ENCODE data around the gene SV2B.
"Not testable (repeated sequence)": the region's sequence is repeated elsewhere in the genome, so short reads cannot be mapped to it uniquely, and the experiment has no call there.

Gene SV2B

DNA sequence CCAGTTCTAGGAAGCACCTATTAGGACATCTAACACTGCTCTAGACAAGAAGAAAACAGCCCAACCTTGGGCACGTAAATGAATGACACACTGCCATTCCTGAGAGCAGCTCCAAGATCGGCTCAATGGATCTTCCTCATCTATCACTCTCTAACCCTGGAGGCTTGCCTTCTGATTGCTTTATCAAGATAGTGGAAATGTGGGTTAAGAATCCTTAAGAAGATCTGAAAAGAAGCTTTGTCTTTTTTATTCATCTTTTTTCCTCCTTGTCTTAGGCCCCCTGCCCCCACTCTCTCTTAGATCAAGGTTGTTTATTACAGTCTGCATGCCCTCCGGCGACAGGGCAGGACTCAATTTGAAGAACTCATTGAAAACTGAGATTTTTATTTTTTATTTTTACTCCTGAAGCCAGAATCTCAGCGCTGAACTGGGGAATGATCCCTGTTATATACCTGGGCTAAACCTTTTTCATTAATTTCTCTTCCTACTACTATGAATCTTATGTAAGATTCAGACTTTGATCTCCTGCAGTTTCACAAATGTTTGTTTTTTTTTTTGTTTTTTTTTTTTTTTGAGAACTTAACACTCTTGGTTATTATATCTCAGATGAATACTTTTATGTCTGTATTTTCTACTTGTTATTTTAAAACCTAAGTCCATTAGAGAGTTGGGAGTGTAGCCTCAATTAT, 219.5 kb downstream of the SV2B start:
- no peak for DNase-seq

- no peak for DNase-seq
These were observed 220.0 kb downstream of the SV2B start for GRCh38 chr15:91320101-91320500.

DNA sequence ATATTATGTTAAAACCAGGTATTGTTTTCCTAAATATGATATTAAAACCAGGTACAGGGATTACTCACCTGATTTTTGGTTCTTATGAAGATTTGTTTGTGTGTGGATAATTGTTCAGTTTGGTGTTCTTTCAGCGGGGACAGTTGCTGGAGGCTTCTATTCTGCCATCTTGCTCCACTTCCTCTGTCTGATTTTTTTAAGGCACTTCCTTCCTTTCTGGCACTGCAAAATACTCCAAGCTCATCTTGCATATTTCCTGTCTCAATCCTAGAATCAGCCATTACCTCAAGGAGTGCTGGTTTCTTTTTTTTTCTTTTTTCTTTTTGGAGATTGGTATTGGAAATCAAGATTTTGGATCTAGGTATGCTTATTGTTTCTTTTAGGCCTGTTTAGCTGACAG, 229.9 kb downstream of the SV2B start:
- no peak for DNase-seq

DNA sequence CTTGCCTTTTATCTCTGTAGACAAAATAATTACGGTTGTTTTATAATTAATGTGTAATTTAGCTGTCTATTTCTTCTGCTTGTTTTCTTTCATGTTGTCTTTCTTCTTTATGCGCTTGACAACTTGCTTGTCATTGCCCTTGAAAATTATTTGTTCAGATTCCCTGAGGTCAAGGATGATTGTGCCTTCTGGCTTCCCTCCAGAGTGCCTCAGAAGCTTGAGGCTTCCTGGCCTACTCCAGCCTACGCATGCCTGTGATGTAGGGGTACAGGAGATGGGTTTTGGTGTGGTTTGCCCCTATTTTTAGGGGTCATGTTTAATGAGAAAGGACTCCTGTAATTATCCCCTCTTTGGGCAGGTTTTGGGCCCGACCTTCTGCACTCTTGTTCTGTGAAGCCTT, 231.5 kb downstream of the SV2B start:
- no peak for DNase-seq

DNA sequence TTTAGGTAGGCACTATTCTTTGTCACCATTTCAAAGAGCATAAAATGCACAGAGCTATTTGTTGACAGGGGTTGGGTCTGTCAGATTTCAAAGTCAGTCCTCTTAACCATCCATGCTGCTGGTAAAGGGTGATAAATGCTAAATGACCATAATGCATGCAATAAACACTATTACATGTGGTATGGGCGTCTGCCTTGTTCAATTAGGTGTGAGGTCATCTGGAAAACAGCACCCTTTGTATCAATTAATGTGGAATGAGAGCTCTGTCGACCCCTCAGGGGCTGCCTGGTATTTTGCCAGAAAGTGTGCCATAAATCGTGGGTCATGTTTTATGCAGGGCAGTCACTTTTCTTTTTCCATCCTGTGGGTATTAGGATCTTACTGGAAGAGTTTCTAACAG, 235.6 kb downstream of the SV2B start:
- no peak for DNase-seq

DNA sequence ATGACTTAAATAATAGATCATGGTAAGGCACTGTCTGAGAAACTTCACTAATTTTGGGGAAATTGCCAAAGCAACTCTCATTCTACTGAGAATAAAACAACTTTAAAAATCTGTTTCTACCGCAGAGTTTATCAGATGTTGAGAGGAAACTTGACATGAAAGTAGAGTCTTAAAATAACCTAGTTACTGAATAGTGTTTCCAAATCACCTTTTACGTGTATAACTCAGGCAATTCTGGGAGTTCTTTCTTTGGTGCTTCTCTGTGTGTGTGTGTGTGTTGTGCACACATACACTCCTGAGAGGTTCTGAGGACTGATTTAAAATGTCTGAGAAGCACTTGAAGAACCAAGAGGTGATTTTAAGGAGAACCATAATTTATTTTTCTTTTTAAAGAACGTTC, 236.6 kb downstream of the SV2B start:
- no peak for DNase-seq

- no peak for DNase-seq
These were observed 238.7 kb downstream of the SV2B start for GRCh38 chr15:91338766-91339165.

GRCh38 chr15:91342097-91342496, 242.0 kb downstream of the SV2B start:
- no peak for DNase-seq

DNA sequence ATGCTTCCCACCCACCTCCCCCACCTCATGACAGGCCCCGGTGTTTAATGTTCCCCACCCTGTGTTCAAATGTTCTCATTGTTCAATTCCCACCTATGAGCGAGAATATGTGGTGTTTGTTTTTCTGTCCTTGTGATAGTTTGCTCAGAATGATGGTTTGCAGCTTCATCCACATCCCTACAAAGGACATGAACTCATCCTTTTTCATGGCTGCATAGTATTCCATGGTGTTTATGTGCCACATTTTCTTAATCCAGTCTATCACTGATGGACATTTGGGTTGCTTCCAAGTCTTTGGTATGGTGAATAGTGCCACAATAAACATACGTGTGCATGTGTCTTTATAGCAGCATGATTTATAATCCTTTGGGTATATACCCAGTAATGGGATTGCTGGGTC, 244.9 kb downstream of the SV2B start:
- DNase-seq = not testable (repeated sequence)

DNA sequence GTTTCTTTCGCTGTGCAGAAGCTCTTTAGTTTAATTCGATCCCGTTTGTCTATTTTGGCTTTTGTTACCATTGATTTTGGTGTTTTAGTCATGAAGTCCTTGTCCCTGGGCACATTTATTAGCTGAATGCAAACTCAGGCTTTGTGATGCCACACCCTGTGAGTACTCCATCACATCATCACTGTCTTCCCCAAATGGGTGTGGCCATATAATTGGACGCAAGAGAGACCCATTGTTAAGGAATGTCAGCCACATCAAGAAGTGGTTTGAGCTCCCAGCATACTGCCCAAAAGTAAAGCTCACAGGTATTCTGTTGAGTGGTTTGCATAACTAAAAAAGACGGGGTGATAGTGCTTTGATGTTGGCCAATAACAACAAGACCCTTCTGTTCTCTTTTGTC, 245.7 kb downstream of the SV2B start:
- no peak for DNase-seq

DNA sequence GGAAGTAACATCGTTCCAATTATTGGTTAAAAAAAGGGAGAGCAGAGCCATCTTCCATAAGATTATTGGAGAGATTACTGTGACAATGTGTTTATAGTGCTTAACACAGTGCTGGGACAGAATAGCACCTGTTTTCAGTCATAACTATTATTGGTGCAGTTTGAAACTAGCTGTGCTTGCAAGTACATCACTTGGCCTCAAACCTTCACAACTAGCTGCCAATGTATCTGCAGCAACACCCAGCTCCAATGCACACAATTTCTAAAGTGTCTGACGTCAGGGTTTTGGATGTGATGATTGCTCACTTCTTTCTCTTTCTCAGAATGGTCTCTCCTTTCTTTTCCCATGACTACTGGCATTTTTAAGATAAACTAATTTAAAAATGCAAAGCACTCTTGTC, 246.2 kb downstream of the SV2B start:
- DNase-seq = no peak

- DNase-seq = peak; percentile 12
These were observed 248.9 kb downstream of the SV2B start for GRCh38 chr15:91348752-91349500.
